GM20431 (cell line): ENCODE measurements around the gene HSD3B7.

Experiments
- in situ Hi-C: fragments of 300-500 bp; cut with MseI, MboI; formaldehyde crosslinking; loops from one replicate; pipeline ENCODE4 v1.15.0; 2020; ENCODE audit warnings: low sequenced_read_pairs; ENCODE audit not compliant: unreplicated experiment

HSD3B7 gene

DNA sequence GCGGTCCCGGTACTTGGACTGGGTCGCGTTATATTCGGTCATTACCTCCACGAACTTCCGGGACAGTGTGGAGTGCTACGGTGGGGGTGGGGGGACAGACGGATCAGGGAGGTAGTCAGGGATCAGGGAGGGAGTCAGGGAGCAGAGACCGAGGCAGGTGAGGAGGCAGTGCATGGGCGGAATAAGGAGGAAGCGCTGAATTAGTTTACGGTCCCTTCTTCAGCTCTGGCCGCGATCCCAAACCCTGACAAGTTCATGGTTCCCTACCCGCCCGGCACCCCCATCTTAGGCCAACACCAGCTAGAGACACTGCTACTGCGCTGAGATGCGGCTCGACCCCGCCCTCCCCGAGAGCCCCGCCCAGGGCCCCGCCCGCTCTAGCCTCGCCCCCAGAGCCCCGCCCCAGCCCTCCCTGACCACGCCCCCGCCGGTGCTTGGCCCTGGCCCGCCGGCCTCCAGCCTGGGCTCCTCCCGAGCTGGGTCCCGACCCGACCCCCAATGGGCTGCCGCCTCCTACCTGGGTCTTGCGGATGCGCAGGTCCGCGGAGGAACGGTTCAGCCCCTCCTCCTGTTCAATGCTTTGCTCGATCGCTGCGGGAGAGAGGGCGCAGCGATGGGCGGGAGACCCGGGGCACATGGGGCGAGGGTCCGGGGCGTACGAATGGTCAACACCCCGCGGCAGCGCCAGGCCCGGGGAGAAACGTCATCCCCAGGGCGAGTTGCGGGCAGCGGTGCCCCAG, 12.1 kb downstream of the HSD3B7 start:
- in situ Hi-C loops: loop anchor here (25.0 kb wide), 1 partner anchor 440 kb away; the partner anchor contains the start of genes COX6A2 and ZNF843

DNA sequence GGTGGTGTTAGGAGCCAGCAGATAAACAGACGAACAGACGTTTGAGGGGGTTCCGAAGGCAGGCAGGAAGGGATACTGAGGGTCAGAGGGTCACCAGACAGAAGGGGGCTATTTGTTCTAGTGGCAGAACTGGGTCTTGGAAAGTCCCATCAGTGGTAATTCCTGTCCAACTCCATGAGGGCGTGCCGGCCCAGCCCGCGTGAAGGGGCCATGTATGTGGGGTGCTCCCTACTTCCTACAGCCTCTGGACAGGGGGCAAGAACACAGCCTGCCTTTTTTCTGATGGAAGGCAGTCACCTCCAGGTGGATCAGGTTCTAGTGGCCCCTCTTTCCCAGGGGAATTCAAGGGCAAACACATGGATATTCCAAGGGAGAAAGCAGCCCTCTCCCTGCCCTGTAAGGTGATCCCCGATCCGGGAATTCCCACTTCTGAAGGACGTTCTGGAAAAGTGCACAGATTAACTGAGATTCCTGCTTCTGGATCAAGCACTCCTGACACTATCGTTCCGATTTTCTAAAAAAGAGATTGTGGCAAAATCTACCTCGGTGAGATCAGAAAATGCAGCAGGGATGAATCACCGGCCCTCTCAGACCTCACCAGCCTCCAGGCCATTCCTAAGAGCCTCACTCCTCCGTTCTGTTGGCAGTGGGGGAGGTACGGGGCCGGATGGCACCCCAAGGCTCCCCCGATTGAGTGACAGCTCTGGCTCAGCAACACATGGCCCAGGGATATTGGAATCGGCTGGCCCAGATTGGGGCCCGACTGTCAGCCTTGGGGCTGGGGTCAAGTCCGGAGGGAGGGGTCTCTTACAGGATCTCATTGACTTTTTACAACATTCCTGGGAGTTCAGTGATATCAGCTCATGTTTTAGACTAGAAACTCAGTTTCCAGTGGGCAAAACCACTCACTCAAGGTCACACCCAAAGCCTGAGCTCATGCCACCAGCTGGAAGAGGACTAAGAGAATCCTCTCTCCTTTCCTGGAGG, 13.0 kb downstream of the HSD3B7 start:
- in situ Hi-C loops: loop anchor here (25.0 kb wide), 1 partner anchor 439 kb away; the partner anchor contains the start of genes COX6A2 and ZNF843

DNA sequence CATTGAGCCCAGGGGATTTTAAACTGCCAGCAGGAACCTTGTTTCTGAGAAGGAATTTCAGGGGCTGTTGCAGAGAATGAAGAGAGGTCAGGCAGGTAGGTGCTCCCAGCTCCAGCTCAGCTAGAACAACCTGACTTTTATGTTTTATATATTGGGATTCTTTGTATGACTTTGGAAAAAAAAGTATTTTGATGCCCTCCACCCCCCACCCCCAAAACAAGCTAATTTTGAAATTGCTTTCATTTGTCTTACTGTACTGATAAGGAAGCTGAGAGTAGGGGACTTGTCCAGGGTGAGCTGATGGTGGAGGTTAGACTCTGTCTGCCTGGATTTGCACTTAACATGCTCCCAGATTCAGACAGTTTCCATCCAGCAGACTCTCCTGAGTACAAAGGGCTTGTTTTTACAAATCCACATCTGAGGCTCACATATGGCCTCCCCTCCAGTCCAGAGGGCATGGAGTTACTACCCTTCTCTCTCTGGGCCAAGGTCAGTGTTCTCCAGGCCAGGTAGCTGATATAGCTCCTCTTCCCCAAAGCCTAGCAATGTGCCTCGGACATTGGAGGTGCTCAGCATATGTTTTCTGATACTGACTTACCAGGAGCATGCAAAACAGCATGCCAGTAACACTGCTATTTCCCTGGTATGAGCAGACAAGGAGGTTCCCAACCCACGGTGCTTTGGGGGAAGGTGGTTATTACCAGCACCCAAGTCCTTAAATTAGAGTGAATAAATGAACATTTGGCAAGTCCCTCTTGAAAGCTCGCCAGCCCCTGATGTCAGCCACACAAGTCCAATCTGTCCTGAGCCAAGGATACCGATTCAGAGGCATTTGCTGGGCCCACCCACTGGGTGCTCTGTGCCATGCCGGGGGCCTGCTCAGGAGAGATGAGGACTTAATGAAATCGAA, 14.1 kb downstream of the HSD3B7 start:
- in situ Hi-C loops: loop anchor here (25.0 kb wide), 1 partner anchor 438 kb away; the partner anchor contains the start of genes COX6A2 and ZNF843

DNA sequence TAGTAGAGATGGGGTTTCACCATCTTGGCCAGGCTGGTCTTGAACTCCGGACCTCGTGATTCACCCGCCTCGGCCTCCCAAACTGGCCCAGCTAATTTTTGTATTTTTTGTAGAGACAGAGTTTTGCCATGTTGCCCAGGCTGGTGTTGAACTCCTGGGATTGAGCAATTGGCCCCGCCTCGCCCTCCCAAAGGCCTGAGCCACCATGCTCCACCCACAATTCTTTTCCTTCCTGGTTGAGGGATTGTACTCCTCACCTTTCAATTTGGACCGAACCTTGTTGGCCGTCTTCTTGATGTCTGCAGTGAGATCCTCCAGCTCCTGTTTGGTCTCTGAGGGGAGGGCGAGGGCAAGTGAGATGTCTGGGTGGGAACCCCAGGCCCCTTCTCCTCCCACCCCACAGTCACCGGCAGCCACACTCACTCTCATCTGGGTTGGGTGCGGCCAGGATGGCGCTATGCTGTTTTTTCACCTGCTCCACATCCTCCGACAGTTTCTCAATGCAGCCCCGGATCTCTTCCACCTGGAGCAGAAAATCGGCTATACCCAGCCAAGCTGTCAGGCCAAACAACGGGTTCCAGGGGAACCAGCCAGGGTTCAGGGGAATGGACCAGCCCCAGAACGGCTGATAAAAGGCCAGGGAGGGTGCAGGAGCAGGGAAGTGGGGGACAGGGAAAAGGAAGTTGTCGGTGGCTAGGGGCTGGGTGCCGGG, 15.8 kb downstream of the HSD3B7 start:
- in situ Hi-C loops: no loop called here

DNA sequence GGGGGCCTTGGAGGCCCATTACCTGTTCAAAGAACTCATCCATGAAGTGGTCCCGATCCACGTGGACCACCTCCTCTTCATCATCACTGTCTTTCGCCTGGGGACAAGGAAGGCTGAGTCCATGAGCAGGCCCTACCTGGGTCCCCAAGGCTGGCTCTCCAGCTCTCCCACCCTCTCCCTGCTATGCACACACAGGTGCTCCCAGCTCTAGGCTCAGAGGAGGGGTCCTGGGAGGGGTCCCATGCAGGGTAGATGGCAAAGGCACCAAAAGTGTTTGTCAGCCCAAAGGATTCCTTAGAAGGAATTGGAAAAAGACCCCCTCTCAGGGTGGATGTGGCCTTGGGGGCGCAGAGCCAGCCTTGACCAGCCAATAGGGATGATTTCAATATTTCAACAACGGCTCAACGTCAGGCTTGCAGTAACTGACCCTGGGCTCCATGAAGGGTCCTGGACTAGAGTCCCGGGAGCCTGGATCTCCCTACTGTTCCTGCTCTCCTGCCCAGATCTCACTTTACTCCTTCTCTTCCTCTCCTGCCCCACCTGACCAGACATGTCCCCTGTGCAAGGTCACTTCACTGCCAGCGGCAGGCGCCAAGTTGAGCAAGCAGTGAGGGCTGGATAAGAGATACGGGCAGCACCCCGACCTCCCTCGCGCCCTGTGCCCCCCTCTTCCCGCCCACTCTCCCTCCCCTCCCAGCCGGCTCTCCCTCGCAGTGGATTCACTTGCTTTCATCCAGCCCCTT, 16.7 kb downstream of the HSD3B7 start:
- in situ Hi-C loops: no loop called here

DNA sequence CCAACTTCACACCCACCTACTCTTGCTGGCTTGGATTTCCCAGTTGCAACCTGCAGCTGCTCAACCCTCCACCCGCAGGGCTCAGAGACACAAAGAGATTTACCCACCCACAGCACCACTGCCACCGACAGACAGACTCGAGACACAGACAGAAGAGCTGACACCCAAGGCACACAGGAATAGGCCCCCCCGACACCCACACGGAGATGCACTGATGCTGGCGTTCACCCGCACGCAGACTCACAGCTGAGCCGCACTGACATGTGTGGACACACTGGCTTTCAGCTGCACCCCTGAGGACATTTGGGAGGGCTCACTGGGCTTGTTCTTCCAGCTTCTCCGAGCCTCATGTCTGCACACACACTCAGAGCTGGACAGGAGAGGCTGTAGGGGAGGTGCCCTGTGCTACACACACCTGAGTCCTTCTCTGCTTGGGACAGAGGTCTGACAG, 17.3 kb downstream of the HSD3B7 start:
- in situ Hi-C loops: no loop called here

DNA sequence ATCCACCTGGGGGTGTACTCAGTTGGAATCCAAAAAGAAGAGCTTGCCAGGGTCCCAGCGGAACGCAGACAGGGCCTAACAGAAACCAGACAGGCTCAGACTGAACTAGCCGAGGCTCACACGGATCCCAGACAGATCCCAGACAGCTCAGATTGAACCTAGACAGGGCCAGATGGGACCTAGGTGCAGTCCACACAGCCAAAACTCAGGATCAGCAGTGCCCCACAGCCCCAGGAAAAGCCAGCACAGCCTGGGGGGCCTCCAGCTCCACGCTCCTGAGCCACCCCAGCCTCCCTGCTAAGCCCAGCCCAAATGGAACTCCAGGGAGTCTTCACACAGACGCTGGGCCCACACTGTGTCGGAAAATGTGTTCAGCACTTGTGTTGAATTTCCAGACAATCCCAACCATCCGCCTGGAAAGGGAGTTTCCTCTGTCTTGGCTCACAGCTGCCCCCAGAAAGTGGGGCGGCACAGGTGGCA, 17.9 kb downstream of the HSD3B7 start:
- in situ Hi-C loops: no loop called here

DNA sequence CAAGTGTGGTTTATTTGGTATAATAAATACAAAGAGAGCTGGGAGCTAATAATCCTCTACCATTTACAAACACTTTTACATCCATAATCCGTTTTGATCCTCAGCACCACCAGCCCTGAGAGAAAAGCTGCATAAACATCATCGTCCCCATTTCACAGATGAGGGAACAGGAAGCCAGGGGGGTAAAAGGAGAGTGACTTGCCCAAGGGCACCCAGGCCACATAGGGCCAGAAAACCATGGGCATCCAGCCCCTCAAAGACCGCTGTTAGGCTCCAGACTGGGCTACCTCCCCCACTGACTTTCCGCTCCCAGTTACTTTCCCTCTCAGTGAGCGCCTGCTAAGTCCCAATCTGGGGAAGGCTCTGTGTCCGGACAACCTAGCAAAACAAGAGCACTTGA, 18.7 kb downstream of the HSD3B7 start:
- in situ Hi-C loops: no loop called here

DNA sequence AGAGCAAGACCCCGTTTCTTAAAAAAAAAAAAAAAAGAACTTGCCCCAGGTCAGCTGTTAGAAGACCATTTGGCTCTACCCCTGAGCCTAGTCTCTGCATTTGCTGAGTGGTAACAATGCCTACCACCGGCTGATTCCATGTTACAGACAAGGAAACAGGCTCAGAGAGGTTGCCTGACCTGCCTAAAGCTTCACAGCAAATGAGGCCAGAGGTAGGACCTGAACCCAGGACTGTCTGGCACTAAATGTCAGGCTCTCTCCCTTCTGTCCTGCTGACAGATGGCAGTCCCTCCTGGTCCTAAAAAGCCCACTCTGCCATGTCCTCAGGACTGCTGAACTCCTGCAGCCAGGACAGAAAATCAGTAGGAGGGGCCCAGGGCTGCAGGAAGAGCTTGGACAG, 19.7 kb downstream of the HSD3B7 start:
- in situ Hi-C loops: no loop called here

DNA sequence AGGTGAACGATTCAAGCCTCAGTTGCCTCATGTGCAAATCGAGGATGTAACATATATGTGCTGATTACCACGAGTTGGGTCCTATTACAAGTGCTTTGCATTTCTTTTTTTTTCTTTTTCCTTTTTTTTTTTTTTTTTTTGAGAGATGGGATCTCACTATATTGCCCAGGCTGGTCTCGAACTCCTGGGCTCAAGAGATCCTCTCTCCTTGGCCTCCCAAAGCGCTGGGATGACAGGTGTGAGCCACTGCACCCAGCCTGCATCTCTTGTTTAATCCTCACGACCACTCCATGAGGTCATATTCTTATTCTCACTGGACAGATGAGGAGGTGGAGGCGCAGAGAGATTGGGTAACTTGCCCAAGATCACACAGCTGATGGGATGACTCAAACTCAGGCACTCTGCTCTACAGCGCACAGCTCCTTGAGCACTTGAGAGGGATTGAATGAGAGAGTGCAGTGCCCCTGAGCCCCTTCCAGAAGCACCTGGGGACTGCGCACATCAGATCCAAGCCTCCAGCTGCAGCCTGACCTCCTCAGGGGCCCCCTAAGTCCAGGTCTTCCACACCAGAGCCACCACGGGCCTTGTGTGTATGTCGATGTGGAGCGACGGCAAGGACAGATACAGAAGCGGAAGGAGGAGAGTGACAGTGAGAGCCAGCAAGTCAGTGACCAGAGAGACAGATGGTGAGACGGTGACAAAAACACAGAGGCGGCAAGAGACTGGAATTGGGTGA, 20.5 kb downstream of the HSD3B7 start:
- in situ Hi-C loops: no loop called here

DNA sequence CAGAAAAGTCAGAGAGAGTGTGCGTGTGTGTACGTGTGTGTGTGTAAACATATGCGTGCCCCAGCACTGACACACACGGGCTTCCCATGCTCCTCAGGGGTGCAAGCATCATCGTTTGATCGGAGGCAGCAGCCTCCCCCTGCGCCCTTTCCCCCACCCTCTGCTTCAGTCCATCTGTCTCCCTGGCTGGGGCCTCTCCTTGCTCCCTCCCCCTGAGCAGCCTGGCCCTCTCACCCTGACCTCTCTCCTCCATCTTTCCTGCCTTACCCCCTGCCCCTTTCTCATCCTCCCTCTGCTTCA, 21.0 kb downstream of the HSD3B7 start:
- in situ Hi-C loops: no loop called here

DNA sequence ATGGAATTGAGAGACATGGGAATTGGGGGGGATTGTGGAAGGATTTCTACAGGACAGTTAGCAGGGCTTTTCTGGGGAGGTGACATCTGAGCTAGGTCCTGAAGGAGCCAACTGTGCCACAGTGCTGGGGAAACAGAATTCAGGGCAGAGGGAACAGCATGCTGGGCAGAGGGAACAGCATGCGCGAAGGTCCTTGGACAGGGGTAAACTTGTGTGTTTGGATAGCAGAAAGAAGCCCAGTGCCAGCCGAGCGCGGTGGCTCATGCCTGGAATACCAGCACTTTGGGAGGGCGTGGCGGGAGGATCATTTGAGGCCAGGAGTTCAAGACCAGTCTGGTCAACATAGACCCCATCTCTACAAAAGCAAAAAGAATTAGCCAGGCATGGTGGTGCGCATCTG, 21.6 kb downstream of the HSD3B7 start:
- in situ Hi-C loops: no loop called here

DNA sequence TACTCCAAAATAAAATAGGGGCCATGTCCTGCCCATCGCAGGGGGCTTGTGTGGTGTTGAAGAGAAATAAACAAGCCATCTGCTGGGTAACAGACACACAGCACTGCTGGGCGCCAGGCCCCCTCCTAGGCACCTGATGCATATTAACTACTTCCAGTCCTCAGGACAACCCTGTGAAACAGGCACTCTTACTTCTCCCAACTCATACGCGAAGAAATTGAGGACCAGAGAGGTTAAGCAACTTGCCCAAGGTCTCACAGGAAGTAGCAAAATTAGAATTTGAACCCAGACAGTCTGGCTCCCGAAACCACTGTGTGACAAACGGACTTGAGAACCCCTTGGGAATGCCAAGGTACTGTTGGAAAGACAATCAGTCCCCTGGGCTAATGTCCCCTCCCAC, 22.7 kb downstream of the HSD3B7 start:
- in situ Hi-C loops: no loop called here

DNA sequence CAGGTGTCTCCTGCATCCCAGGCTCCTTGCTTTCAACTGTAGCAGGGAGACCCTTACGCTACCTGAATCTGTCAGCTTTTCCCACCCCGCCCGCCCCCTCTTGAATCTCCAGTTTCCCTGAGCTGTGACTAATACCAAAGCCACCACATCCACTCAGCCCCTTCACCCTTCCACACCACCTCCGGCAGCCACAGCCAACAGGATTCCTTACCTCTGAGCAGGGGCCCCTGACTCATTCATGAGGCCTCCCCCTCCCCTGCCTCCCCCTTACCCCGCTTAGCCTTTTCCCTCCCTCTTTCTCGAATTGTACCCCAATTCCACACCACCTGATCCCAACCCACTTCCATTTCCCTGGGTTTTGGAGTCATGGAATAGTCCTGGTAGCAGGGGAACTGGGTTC, 23.1 kb downstream of the HSD3B7 start:
- in situ Hi-C loops: no loop called here

DNA sequence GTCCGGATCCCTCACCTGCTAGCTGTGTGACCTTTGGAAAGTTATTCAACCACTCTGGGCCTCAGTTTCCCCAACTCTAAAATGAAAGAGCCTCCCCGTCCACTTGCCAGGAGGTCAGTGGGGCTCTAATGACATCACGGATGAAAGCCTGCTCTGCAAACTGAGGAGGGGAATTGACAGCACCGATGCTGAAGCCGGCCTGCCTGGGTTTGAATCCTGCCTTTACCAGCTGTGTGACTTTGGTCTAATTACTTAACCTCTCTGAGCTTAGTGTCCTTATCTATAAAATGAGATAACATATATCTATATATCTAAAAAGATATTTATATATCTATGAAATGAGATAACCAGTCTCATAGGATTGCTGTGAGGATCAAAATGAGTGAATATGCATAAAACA, 23.5 kb downstream of the HSD3B7 start:
- in situ Hi-C loops: no loop called here

DNA sequence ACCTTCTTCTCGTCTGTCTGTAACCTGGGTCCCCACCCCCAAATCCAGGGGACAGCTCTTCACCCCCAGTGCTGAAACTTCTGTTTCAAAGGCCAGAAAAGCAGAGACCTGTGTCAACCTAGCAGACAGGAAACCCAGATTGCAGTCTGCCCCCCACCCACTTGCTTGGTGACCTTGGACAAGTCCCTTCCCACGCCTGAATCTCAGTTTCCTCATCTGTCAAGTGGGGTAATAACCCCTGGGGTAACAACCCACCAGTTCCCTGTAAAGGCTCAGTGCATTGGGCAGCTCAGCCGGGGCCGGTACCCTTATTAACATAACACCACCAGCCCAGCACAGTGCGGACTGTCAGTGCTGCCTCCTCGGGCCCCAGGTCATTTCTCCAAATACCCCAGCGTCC, 24.1 kb downstream of the HSD3B7 start:
- in situ Hi-C loops: no loop called here

DNA sequence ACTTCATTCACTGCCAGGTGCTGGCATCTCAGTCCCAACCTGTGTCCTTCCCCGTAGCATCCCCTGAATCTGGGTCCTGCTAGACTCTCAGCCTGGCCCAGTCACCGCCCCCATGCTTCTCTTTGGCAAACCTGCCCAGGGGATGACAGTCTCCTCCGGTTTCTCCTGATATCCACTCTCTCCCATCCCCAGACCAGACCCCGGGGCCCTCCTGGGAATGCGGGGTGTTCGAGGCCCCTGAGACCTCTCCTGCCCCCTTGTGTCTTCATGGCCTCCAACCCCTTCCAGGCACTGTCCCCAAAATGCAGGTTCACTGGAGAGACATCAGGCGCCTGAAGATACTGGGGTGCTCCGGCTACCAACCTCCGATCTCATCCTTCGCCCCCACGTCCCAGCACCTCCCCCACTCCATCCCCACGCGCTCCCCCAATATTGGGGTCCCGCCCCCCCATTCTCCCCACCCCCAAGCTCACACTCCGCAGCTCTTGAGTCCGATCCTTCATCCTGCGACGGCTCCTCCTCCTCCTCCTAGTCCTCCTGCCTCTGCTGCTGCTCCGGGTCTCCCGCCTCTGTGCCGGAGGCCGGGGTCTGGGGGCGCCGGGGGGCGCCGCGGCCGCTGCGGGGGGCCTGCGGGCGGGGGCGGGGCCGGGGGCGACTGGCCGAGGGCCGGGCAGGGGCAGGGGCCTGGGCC, 25.0 kb downstream of the HSD3B7 start:
- in situ Hi-C loops: no loop called here
